BE2C (cell line): ENCODE data around the gene AP2A2. TPM values are rescaled to one million over a fixed set of nuclear protein-coding genes. Genes with fewer than 3 reads are reported as not detected.

ENCODE experiments used
- DNase-seq: peaks from one replicate; pipeline ENCODE4 v3.0.0-alpha.2; 2020
- H3K27me3 ChIP-seq: fragments of 250-450 bp; sonication (Bioruptor Pico); 2 replicates; pipeline ENCODE4 v1.5.1; 2020; ENCODE audit warnings: mild to moderate bottlenecking
- H3K36me3 ChIP-seq: fragments of 250-450 bp; sonication (Bioruptor Pico); 2 replicates; pipeline ENCODE4 v1.5.1; 2020; ENCODE audit warnings: mild to moderate bottlenecking
- H3K4me1 ChIP-seq: fragments of 250-450 bp; sonication (Bioruptor Pico); 2 replicates; pipeline ENCODE4 v1.5.1; 2020
- H3K4me3 ChIP-seq: 2 replicates; pipeline ENCODE4 v1.5.1; 2011; ENCODE audit warnings: low read depth, low read length
- H3K9me3 ChIP-seq: fragments of 250-450 bp; sonication (Bioruptor Pico); 2 replicates; pipeline ENCODE4 v1.5.1; 2020
- polyA plus RNA-seq: library from polyadenylated mRNA; unstranded; fragments of >200 nt; gene quantifications from one replicate; pipeline ENCODE4 v1.2.1, GENCODE V29; 2012; ENCODE audit warnings: low read depth, missing spikeins; ENCODE audit not compliant: insufficient read length, insufficient read depth
- TF ChIP-seq, protein P1 (sequence below): IDR thresholded peaks from 2 replicates; pipeline ENCODE4 v1.5.1; 2012; ENCODE audit warnings: mild to moderate bottlenecking, low read depth, low read length

The AP2A2 gene
- polyA plus RNA-seq: 130 TPM

DNA sequence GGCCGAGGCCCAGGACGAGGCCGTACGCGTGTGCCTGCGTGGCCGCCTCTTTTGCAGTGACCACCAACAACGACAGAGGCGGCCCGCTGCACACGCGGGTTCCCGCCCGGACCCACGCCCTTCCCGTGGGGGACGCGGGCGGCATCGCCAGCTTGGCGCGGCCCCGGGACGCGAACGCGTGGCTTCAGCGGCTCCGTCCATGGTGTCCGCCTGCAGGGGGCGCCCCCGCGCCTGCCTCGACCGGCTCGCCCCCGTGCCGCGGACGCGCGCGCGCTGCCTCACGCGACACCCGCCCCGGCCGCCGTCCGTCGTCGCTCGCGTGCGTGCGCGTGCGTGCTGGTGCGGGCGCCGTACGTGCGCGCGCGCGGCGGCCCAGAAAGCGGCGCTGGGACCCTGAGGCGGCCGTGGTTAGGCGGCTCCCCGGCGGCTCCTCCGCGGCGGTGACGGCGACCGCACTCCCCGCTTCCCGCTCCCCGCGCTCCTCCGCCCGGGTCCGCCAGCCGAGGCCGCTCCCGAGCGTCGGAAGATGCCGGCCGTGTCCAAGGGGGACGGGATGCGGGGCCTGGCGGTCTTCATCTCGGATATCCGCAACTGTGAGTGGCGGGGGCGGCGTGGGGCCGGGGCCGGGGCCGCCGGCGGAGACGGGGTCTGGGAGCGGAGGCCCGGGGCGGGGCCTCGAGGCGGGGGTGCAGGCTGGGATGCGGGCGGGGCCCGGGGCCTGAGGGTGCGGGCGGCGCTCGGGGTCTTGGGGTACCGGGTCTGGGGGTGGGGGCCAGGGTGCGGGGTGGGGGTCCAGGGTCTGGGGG lies at the start of gene AP2A2:
TSS of gene AP2A2 (plus strand) at position 375 of the 806 bp plus-strand sequence. CDS start at position 527, 152 bp downstream.
- Histone ChIP-seq H3K36me3 (no peaks in the 10 kb centered on the region), H3K27me3 (no peaks in the 10 kb centered on the region), H3K4me1 (no peaks in the 10 kb centered on the region), H3K9me3 (no peaks in the 10 kb centered on the region), H3K4me3 (peak within 1 kb of the TSS; percentile 69)
- TF ChIP-seq, protein P1, sequence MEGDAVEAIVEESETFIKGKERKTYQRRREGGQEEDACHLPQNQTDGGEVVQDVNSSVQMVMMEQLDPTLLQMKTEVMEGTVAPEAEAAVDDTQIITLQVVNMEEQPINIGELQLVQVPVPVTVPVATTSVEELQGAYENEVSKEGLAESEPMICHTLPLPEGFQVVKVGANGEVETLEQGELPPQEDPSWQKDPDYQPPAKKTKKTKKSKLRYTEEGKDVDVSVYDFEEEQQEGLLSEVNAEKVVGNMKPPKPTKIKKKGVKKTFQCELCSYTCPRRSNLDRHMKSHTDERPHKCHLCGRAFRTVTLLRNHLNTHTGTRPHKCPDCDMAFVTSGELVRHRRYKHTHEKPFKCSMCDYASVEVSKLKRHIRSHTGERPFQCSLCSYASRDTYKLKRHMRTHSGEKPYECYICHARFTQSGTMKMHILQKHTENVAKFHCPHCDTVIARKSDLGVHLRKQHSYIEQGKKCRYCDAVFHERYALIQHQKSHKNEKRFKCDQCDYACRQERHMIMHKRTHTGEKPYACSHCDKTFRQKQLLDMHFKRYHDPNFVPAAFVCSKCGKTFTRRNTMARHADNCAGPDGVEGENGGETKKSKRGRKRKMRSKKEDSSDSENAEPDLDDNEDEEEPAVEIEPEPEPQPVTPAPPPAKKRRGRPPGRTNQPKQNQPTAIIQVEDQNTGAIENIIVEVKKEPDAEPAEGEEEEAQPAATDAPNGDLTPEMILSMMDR: peak; percentile 23; the same call in 1 of the 2 replicates
- DNase-seq: peak; percentile 88

DNA sequence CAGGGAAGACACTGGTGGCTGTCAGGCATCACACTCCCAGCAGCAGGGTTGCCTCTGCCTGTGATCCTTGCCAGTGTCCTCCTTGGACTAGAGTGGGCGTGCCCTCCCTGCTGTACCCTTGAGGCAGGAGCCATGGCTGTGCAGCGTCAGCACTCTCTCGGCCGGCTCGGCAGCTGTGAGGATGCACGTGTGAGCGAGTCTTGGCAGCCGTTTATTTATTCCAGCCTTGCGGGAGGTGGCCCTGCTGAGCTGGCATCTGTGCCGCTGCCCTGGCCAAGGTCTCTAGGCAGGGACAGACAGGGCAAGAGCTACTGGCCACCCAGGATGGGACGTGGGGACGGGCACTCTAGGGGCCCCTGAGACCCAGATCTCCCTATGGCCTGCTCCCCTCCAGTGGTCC lies 49.1 kb upstream of the AP2A2 start:
- TF ChIP-seq, protein P1: no peak
- H3K36me3 ChIP-seq: no peaks in the 10 kb centered on the region
- H3K4me3 ChIP-seq: no peak overlapping the region
- no peaks in the 10 kb centered on the region for H3K27me3 ChIP-seq
- no peaks in the 10 kb centered on the region for H3K4me1 ChIP-seq
- H3K9me3 ChIP-seq: no peaks in the 10 kb centered on the region
- DNase-seq: no peak

DNA sequence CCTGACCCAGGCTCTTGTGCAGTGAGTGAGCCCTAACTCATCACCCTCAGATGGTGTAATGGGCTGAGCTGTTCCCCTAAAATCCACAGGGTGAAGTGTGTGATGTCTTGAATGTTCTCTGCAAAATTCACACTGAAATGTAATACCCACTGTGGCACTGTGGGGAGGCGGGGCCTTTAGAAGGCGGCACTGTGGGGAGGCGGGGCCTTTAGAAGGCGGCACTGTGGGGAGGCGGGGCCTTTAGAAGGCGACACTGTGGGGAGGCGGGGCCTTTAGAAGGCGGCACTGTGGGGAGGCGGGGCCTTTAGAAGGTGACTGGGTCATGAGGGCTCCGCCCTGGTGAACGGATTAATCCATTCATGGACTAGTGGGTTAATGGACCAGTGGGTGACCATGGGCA lies 48.1 kb upstream of the AP2A2 start:
- H3K4me1 ChIP-seq: no peaks in the 10 kb centered on the region
- H3K9me3 ChIP-seq: no peaks in the 10 kb centered on the region
- H3K27me3 ChIP-seq: no peaks in the 10 kb centered on the region
- no peak overlapping the region for H3K4me3 ChIP-seq
- no peaks in the 10 kb centered on the region for H3K36me3 ChIP-seq
- peak; percentile 69 for DNase-seq
- TF ChIP-seq, protein P1: no peak

DNA sequence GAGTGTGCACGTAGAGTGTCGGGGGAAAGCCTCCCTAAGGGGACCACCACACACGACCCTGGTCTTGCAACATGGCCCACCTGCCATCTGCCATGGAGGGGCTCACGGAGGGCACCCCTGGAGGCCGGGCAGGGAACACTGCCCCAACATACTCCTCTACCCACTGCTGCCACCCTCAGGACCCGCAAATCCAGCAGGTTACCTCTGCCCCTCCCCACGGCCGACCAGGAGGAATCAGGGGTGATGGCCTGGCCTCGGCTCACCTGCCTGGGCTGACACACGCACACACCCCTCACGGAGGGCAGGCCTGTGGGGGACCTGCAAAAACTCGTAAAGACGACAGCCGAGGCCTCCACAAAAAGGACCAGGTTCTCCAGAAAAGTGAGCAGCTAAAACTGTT lies 45.2 kb upstream of the AP2A2 start:
- H3K9me3 ChIP-seq: no peaks in the 10 kb centered on the region
- no peak overlapping the region for H3K4me3 ChIP-seq
- TF ChIP-seq, protein P1: no peak
- H3K4me1 ChIP-seq: no peaks in the 10 kb centered on the region
- no peaks in the 10 kb centered on the region for H3K27me3 ChIP-seq
- no peaks in the 10 kb centered on the region for H3K36me3 ChIP-seq
- no peak for DNase-seq

DNA sequence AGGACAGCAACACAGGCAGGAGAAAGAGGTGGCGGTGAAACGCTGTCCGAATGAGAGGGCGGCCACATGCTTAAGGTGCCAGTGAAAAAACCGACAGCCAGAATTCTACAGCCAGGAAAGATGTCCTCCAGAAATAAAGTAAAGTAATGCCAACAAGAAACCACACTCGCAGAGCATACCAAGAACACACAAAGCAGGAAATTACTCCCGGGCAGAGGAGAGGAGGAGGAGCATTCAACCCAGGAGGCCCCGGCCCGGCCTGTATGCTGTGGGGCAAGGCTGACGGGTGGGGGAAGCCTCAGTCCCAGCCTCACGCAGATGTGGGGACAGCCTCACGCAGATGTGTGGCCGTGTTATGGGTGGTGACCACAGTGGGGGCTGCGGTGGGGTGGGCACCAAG lies 43.1 kb upstream of the AP2A2 start:
- H3K9me3 ChIP-seq: no peaks in the 10 kb centered on the region
- no peaks in the 10 kb centered on the region for H3K27me3 ChIP-seq
- H3K36me3 ChIP-seq: peaks cover 3% of the 10 kb centered on the region; the same call in 1 of the 2 replicates
- no peaks in the 10 kb centered on the region for H3K4me1 ChIP-seq
- H3K4me3 ChIP-seq: no peak overlapping the region
- no peak for DNase-seq
- TF ChIP-seq, protein P1: no peak

DNA sequence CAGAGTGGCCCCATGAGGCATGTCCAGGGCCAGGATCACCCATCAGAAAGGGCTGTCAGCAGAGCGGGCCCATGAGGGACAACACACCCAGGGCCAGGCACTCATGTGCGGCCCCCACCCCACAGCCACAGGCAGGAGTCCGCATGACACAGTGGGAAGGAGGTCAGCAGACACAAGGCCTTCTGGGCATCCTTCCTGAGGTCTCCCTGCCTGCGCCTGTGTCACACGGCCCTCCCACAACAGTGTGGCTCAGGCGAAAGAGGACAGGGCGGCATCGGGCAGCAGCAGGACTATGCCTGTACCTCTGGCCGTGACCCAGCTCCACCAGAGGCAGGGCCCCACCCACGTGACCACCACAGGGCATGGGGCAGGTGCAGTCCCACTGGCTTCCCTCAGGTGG lies 42.1 kb upstream of the AP2A2 start:
- peaks cover 3% of the 10 kb centered on the region; the same call in 1 of the 2 replicates for H3K36me3 ChIP-seq
- TF ChIP-seq, protein P1: no peak
- H3K9me3 ChIP-seq: no peaks in the 10 kb centered on the region
- no peaks in the 10 kb centered on the region for H3K4me1 ChIP-seq
- H3K27me3 ChIP-seq: no peaks in the 10 kb centered on the region
- H3K4me3 ChIP-seq: no peak overlapping the region
- DNase-seq: no peak
